HepG2 (cell line): ENCODE results near the gene PCP4L1. TPM values are rescaled to one million over a fixed set of nuclear protein-coding genes. Genes with fewer than 3 reads are reported as not detected.

ENCODE experiments used
- ATAC-seq: fragments of 200-7000 bp; cut with Tn5 transposase; 3 replicates; pipeline ENCODE4 v1.9.1; 2020; ENCODE audit warnings: mild to moderate bottlenecking, moderate library complexity
- BruUV-seq: library from RNA; stranded (reverse); fragments of 400-500 nt; replicated peaks from 2 replicates; lab custom pipeline; 2021; lab: Mats Ljungman, UMichigan
- CTCF ChIA-PET: fragments of 300-600 bp; formaldehyde crosslinking; extraction: SDS; loops from one replicate; lab custom pipeline; 2021; ENCODE audit warnings: low total read pairs, inconsistent platforms, low intra/inter-chr PET ratio; lab: Yijun Ruan, JAX
- POLR2A ChIA-PET: fragments of 350-600 bp; sonication (Branson Sonifier 250); formaldehyde crosslinking; loops from one replicate; lab custom pipeline; 2020; ENCODE audit warnings: antibody characterized with exemption, inconsistent platforms; lab: Yijun Ruan, JAX
- DNase-seq: peaks from one replicate; pipeline ENCODE4 v3.0.0-alpha.2; 2015; ENCODE audit warnings: low spot score
- FAIRE-seq: peaks from 3 replicates; lab custom pipeline; 2011; peaks lifted over from hg19 to GRCh38; lab: Jason Lieb, UNC
- H2AFZ ChIP-seq: one replicate; pipeline ENCODE4 v1.6.1; 2011; ENCODE audit warnings: low read length, inconsistent platforms
- H3K27ac ChIP-seq: fragments of 300-600 bp; 3 replicates; pipeline ENCODE4 v1.8.0; 2011; ENCODE audit warnings: mixed run types, mild to moderate bottlenecking, mixed read lengths, low read length, inconsistent platforms; ENCODE audit not compliant: insufficient read depth; ENCODE audit errors: extremely low read length
- H3K27me3 ChIP-seq, 2 experiments: fragments of 200-600 bp in 1 of 2; 2 replicates in 1 of 2; 3 replicates in 1 of 2; pipeline versions ENCODE4 v1.6.0 to v1.8.0; 2011; ENCODE audit warnings: low read length in 2 of 2, mild to moderate bottlenecking in 2 of 2, moderate library complexity in 2 of 2, inconsistent platforms in 1 of 2; ENCODE audit not compliant: insufficient read depth in 2 of 2, control insufficient read depth in 1 of 2
- H3K36me3 ChIP-seq, 2 experiments: fragments of 200-600 bp in 1 of 2; replicated peaks in 1 of 2; 2 replicates in 1 of 2; 3 replicates in 1 of 2; pipeline versions ENCODE4 v1.5.1 to v1.8.0; 2011; ENCODE audit warnings: low read length in 2 of 2, inconsistent platforms in 1 of 2; ENCODE audit not compliant: insufficient read depth in 2 of 2, control insufficient read depth in 1 of 2
- H3K4me1 ChIP-seq: 2 replicates; pipeline ENCODE4 v1.5.1; 2012; ENCODE audit warnings: low read length, inconsistent platforms; ENCODE audit not compliant: insufficient read depth
- H3K4me2 ChIP-seq: 2 replicates; pipeline ENCODE4 v1.6.0; 2011; ENCODE audit warnings: low read depth, low read length, inconsistent platforms
- H3K4me3 ChIP-seq, 3 experiments: fragments of 200-600 bp in 1 of 3; sonication (generic), shearing (Covaris generic) in 1 of 3; replicated peaks in 1 of 3; 2 replicates each; pipeline ENCODE4 v1.5.1; 2011 to 2016; ENCODE audit warnings: low read length in 3 of 3, inconsistent platforms in 2 of 3, low read depth in 2 of 3, mild to moderate bottlenecking in 2 of 3, control low read depth in 1 of 3, mixed read lengths in 1 of 3; ENCODE audit not compliant: insufficient read depth in 1 of 3
- H3K79me2 ChIP-seq: one replicate; pipeline ENCODE4 v1.6.1; 2011; ENCODE audit warnings: low read length, inconsistent platforms; ENCODE audit not compliant: insufficient read depth
- H3K9ac ChIP-seq: 2 replicates; pipeline ENCODE4 v1.6.0; 2011; ENCODE audit warnings: mild to moderate bottlenecking, low read depth, low read length, inconsistent platforms; ENCODE audit not compliant: insufficient read depth
- H3K9me3 ChIP-seq: 2 replicates; pipeline ENCODE4 v1.5.1; 2012; ENCODE audit warnings: mild to moderate bottlenecking, low read length
- H4K20me1 ChIP-seq: 2 replicates; pipeline ENCODE4 v1.6.0; 2011; ENCODE audit warnings: inconsistent platforms, mild to moderate bottlenecking, low read length, moderate library complexity; ENCODE audit not compliant: insufficient read depth
- ATF3 ChIP-seq: sonication (generic); formaldehyde crosslinking; IDR thresholded peaks from 2 replicates; pipeline ENCODE4 v1.4.0; 2020; ENCODE audit warnings: missing genetic modification reagents
- HNRNPK ChIP-seq: fragments of 200-400 bp; formaldehyde crosslinking; IDR thresholded peaks from 2 replicates; pipeline ENCODE4 v1.6.1; 2018; ENCODE audit warnings: low read length, low read depth, moderate library complexity, mild to moderate bottlenecking; ENCODE audit not compliant: poor library complexity, severe bottlenecking
- PRDM15 ChIP-seq: sonication (generic); formaldehyde crosslinking; IDR thresholded peaks from 2 replicates; pipeline ENCODE4 v1.4.0; 2020; ENCODE audit warnings: missing genetic modification reagents
- SIN3A ChIP-seq: IDR thresholded peaks from 2 replicates; pipeline ENCODE4 v1.6.1; 2011; ENCODE audit warnings: low read depth, mild to moderate bottlenecking, control low read depth, low read length, borderline replicate concordance
- TBX2 ChIP-seq: sonication (generic); formaldehyde crosslinking; IDR thresholded peaks from 2 replicates; pipeline ENCODE4 v1.5.0; 2020; ENCODE audit warnings: missing genetic modification reagents, mild to moderate bottlenecking, borderline replicate concordance
- ZNF121 ChIP-seq: sonication (generic); formaldehyde crosslinking; IDR thresholded peaks from 2 replicates; pipeline ENCODE4 v1.5.0; 2020; ENCODE audit warnings: mild to moderate bottlenecking, missing genetic modification reagents
- ZNF264 ChIP-seq: sonication (generic); formaldehyde crosslinking; IDR thresholded peaks from 2 replicates; pipeline ENCODE4 v1.4.0; 2020; ENCODE audit warnings: missing genetic modification reagents
- ZNF329 ChIP-seq: sonication (generic); formaldehyde crosslinking; IDR thresholded peaks from 2 replicates; pipeline ENCODE4 v1.9.0; 2021; ENCODE audit warnings: low read depth, mild to moderate bottlenecking, missing genetic modification reagents
- ZNF614 ChIP-seq: IDR thresholded peaks from 2 replicates; pipeline ENCODE4 v1.6.1; 2018; ENCODE audit warnings: missing biosample characterization, missing genetic modification reagents, inconsistent platforms, borderline replicate concordance
- WGBS: methylation state at CpG from one replicate; pipeline ENCODE4 v1.1.6; 2017; ENCODE audit warnings: low lambda C conversion rate; 5-methylcytosine and 5-hydroxymethylcytosine counted together
- in situ Hi-C: cut with HindIII; loops from 2 replicates; pipeline ENCODE4 v1.10.0; 2017; ENCODE audit warnings: low pct_unique_long_range_greater_than_20kb; ENCODE audit not compliant: extremely low pct_ligation_motif_present
- intact Hi-C: fragments of 100-400 bp; cut with micrococcal nuclease; formaldehyde crosslinking; loops from one replicate; pipeline ENCODE4 v1.10.0; 2022; ENCODE audit not compliant: unreplicated experiment
- polyA plus RNA-seq, 8 experiments: library from polyadenylated mRNA; depleted of rRNA in 3 of 8; stranded (reverse) in 7 of 8; unstranded in 1 of 8; fragments of >200 nt; fragmentation: Illumina TruSeq in 4 of 8; extraction: Trizol in 4 of 8; gene quantifications; 2 replicates each; pipeline versions ENCODE4 v1.2.1 to v1.2.3, GENCODE V29; 2011 to 2016; ENCODE audit warnings: low read depth in 4 of 8, missing spikeins in 1 of 8, mixed read lengths in 1 of 8; ENCODE audit not compliant: insufficient read depth in 1 of 8
- total RNA-seq, 5 experiments: library from RNA; depleted of rRNA; stranded (reverse); fragments of >200 nt; fragmentation: Illumina TruSeq; extraction: Trizol; gene quantifications; 2 replicates each; pipeline ENCODE4 v1.2.3, GENCODE V29; 2016; ENCODE audit warnings: low read depth in 1 of 5

Gene PCP4L1
- total and polyA plus RNA-seq, 2 of the 13 experiments (the other 11 are each of a cell fraction or from before 2014, with no cell fraction given): 0.28 TPM; not detected in 1

GRCh38 chr1:161259345-161259702 lies 779 bp downstream of the PCP4L1 start:
- Histone ChIP-seq H3K4me3 (0 out of 6 replicates have a peak overlapping the region, but pooled peaks of 1 of the 3 experiments have one; percentile 44), H3K27ac (no peak overlapping the region), H3K4me2 (no peak overlapping the region), H4K20me1 (no peaks in the 10 kb centered on the region), H3K79me2 (no peaks in the 10 kb centered on the region), H3K9me3 (peaks cover 11% of the 10 kb centered on the region), H3K9ac (no peak overlapping the region), H3K36me3 (no peaks in the 10 kb centered on the region), H2AFZ (no peak overlapping the region)
- no TSS peak for BruUV-seq
- ATAC-seq (no peak), FAIRE-seq (no peak), DNase-seq (no peak)
- POLR2A ChIA-PET: no interaction called here
- in situ Hi-C loops: no loop called here
- TF ChIP-seq ZNF121 (CRISPR knock-in tag): no peak
- TF ChIP-seq, all 625 proteins: peak for 0
- WGBS: 89% methylated on average over 6 of the region's 6 CpGs
- CTCF ChIA-PET: no interaction called here
- peaks cover 51% of the 10 kb centered on the region for H3K4me1 ChIP-seq
- H3K27me3 ChIP-seq: peaks cover 0 to 16% of the 10 kb centered on the region in 2 experiments; a peak in 3 of 5 replicates
- intact Hi-C loops: no loop called here

GRCh38 chr1:161259765-161260164 lies 1.2 kb downstream of the PCP4L1 start:
- H3K9me3 ChIP-seq: peaks cover 11% of the 10 kb centered on the region
- 33% methylated on average over 1 of the region's 1 CpG for WGBS
- no peaks in the 10 kb centered on the region for H3K36me3 ChIP-seq
- ATAC-seq (no peak), DNase-seq (no peak), FAIRE-seq (no peak)
- no peaks in the 10 kb centered on the region for H3K79me2 ChIP-seq
- ChIA-PET CTCF (no interaction called here), POLR2A (no interaction called here)
- no peak overlapping the region for H3K9ac ChIP-seq
- H2AFZ ChIP-seq: no peak overlapping the region
- no peak overlapping the region for H3K4me2 ChIP-seq
- in situ Hi-C loops (no loop called here), intact Hi-C loops (no loop called here)
- peaks cover 51% of the 10 kb centered on the region for H3K4me1 ChIP-seq
- no peak overlapping the region for H3K27ac ChIP-seq
- no peaks in the 10 kb centered on the region for H4K20me1 ChIP-seq
- BruUV-seq: no TSS peak
- H3K27me3 ChIP-seq: peaks cover 0 to 16% of the 10 kb centered on the region in 2 experiments; a peak in 3 of 5 replicates
- H3K4me3 ChIP-seq: no peak overlapping the region
- TF ChIP-seq HNRNPK (no peak), PRDM15 (CRISPR knock-in tag) (no peak), SIN3A (no peak), ZNF614 (CRISPR knock-in tag) (no peak), ZNF264 (CRISPR knock-in tag) (no peak), ZNF329 (no peak), ATF3 (CRISPR knock-in tag) (no peak), TBX2 (CRISPR knock-in tag) (no peak)
